HepG2 (cell line): Measurements from ENCODE around the gene DNMT1. TPM values are rescaled to one million over a fixed set of nuclear protein-coding genes. Genes with fewer than 3 reads are reported as not detected.
A peak's percentile ranks its signal among the peaks of the same experiment; 100 is the strongest.

Source experiments
- ARID4A ChIP-seq: sonication (generic); formaldehyde crosslinking; IDR thresholded peaks from 2 replicates; pipeline ENCODE4 v1.5.0; 2020; ENCODE audit warnings: mild to moderate bottlenecking, missing genetic modification reagents, borderline replicate concordance
- HMG20B ChIP-seq: conservative IDR thresholded peaks from 2 replicates; pipeline ENCODE4 v1.6.1; 2016; ENCODE audit warnings: missing genetic modification reagents, missing compliant biosample characterization
- JUND ChIP-seq: sonication (generic); formaldehyde crosslinking; IDR thresholded peaks from 2 replicates; pipeline ENCODE4 v1.8.0; 2022; ENCODE audit warnings: mild to moderate bottlenecking, missing genetic modification reagents
- KDM6A ChIP-seq: IDR thresholded peaks from 2 replicates; pipeline ENCODE4 v1.6.1; 2016; ENCODE audit warnings: low read depth
- MTA1 ChIP-seq: sonication (generic); formaldehyde crosslinking; IDR thresholded peaks from 2 replicates; pipeline ENCODE4 v1.4.0; 2020; ENCODE audit warnings: missing genetic modification reagents, mild to moderate bottlenecking, borderline replicate concordance
- SRSF1 ChIP-seq: fragments of 200-400 bp; formaldehyde crosslinking; optimal IDR thresholded peaks from 2 replicates; pipeline ENCODE3; 2017; ENCODE audit warnings: mild to moderate bottlenecking, low read depth, low read length, moderate library complexity
- YEATS4 ChIP-seq: sonication (generic); formaldehyde crosslinking; IDR thresholded peaks from 2 replicates; pipeline ENCODE4 v1.4.0; 2020; ENCODE audit warnings: missing genetic modification reagents, borderline replicate concordance
- ZNF10 ChIP-seq: sonication (generic); formaldehyde crosslinking; IDR thresholded peaks from 2 replicates; pipeline ENCODE4 v1.4.0; 2020; ENCODE audit warnings: mild to moderate bottlenecking, low read depth, missing genetic modification reagents, borderline replicate concordance
- ZNF230 ChIP-seq: sonication (generic); formaldehyde crosslinking; IDR thresholded peaks from 2 replicates; pipeline ENCODE4 v1.4.0; 2020; ENCODE audit warnings: mild to moderate bottlenecking, missing genetic modification reagents
- ZNF501 ChIP-seq: sonication (generic); formaldehyde crosslinking; IDR thresholded peaks from 2 replicates; pipeline ENCODE4 v1.5.1; 2020; ENCODE audit warnings: mild to moderate bottlenecking, moderate library complexity, missing genetic modification reagents
- ZNF687 ChIP-seq: sonication (generic); formaldehyde crosslinking; IDR thresholded peaks from 2 replicates; pipeline ENCODE4 v1.5.1; 2020; ENCODE audit warnings: mild to moderate bottlenecking, missing genetic modification reagents, moderate library complexity
- ZNF777 ChIP-seq: sonication (generic); formaldehyde crosslinking; IDR thresholded peaks from 2 replicates; pipeline ENCODE4 v1.4.0; 2020; ENCODE audit warnings: missing genetic modification reagents
- ZSCAN21 ChIP-seq: sonication (generic); formaldehyde crosslinking; IDR thresholded peaks from 2 replicates; pipeline ENCODE4 v1.8.0; 2022; ENCODE audit warnings: mild to moderate bottlenecking, missing genetic modification reagents, moderate library complexity, borderline replicate concordance
- polyA plus RNA-seq, 8 experiments: library from polyadenylated mRNA; depleted of rRNA in 3 of 8; stranded (reverse) in 7 of 8; unstranded in 1 of 8; fragments of >200 nt; fragmentation: Illumina TruSeq in 4 of 8; extraction: Trizol in 4 of 8; gene quantifications; 2 replicates each; pipeline versions ENCODE4 v1.2.1 to v1.2.3, GENCODE V29; 2011 to 2016; ENCODE audit warnings: low read depth in 4 of 8, missing spikeins in 1 of 8, mixed read lengths in 1 of 8; ENCODE audit not compliant: insufficient read depth in 1 of 8
- total RNA-seq, 5 experiments: library from RNA; depleted of rRNA; stranded (reverse); fragments of >200 nt; fragmentation: Illumina TruSeq; extraction: Trizol; gene quantifications; 2 replicates each; pipeline ENCODE4 v1.2.3, GENCODE V29; 2016; ENCODE audit warnings: low read depth in 1 of 5

DNMT1 gene
- total and polyA plus RNA-seq, 2 of the 13 experiments (the other 11 are each of a cell fraction or from before 2014, with no cell fraction given): 31.2 to 91.1 TPM

- no peak for TF ChIP-seq KDM6A (CRISPR knock-in tag)
- peak; percentile 7 for TF ChIP-seq SRSF1
- 0 out of 2 replicates have a peak, but pooled peaks have one; percentile 4 for TF ChIP-seq ZSCAN21 (CRISPR knock-in tag)
- peak; percentile 7; the same call in 1 of the 2 replicates for TF ChIP-seq ARID4A (CRISPR knock-in tag)
- TF ChIP-seq ZNF777 (CRISPR knock-in tag): peak; percentile 5; the same call in 1 of the 2 replicates
- TF ChIP-seq MTA1: 0 out of 2 replicates have a peak, but pooled peaks have one; percentile 27
- 0 out of 2 replicates have a peak, but pooled peaks have one; percentile 5 for TF ChIP-seq YEATS4 (CRISPR knock-in tag)
- peak; percentile 6; the same call in 1 of the 2 replicates for TF ChIP-seq ZNF501
- peak; percentile 1 for TF ChIP-seq ZNF687 (CRISPR knock-in tag)
- TF ChIP-seq HMG20B (CRISPR knock-in tag): no peak
- no peak for TF ChIP-seq JUND (CRISPR knock-in tag)
- 0 out of 2 replicates have a peak, but pooled peaks have one; percentile 33 for TF ChIP-seq ZNF230 (CRISPR knock-in tag)
- no peak for TF ChIP-seq ZNF10
Observed at GRCh38 chr19:10113592-10113963, 81.2 kb downstream of the DNMT1 start (continued).
